Dermis microvascular lymphatic vessel endothelial cell (primary cell): ENCODE measurements around the gene GOLGA6L10. TPM values are rescaled to one million over a fixed set of nuclear protein-coding genes. Genes with fewer than 3 reads are reported as not detected.
"Not testable (repeated sequence)": the region's sequence is repeated elsewhere in the genome, so short reads cannot be mapped to it uniquely, and the experiment has no call there.

Experiments used
- DNase-seq, 2 donors: peaks; one replicate each; pipeline versions ENCODE4 v3.0.0 to v3.0.0-alpha.2; 2010; ENCODE audit warnings: low read depth in 2 of 2
- total RNA-seq: library from RNA; depleted of rRNA; stranded (reverse); fragments of >200 nt; gene quantifications from 2 replicates; pipeline ENCODE4 v1.2.1, GENCODE V29; 2014

GOLGA6L10 gene
- total RNA-seq: under 0.01 and 0.51 TPM in 2 replicates

GRCh38 chr15:82349375-82349774 lies at the start of gene GOLGA6L10:
TSS of gene GOLGA6L10 (minus strand) at chr15:82349475. CDS start at chr15:82349375, 100 bp downstream.
- not testable (repeated sequence) for DNase-seq

- DNase-seq: no peak
Observed at GRCh38 chr15:82398785-82399184, 49.5 kb upstream of the GOLGA6L10 start.

GRCh38 chr15:82397817-82398216 lies 48.5 kb upstream of the GOLGA6L10 start:
- DNase-seq: no peak

- DNase-seq: not testable (repeated sequence)
Observed at GRCh38 chr15:82395788-82396187, 46.5 kb upstream of the GOLGA6L10 start.

GRCh38 chr15:82393671-82394070 lies 44.4 kb upstream of the GOLGA6L10 start:
- DNase-seq: no peak

- DNase-seq: not testable (repeated sequence)
Observed at GRCh38 chr15:82392077-82392476, 42.8 kb upstream of the GOLGA6L10 start.

GRCh38 chr15:82390152-82390551 lies 40.9 kb upstream of the GOLGA6L10 start:
- not testable (repeated sequence) for DNase-seq

GRCh38 chr15:82387209-82387608 lies 37.9 kb upstream of the GOLGA6L10 start:
- DNase-seq: not testable (repeated sequence)

- DNase-seq: not testable (repeated sequence)
Observed at GRCh38 chr15:82381330-82381955, 32.2 kb upstream of the GOLGA6L10 start.

- not testable (repeated sequence) for DNase-seq
Observed at GRCh38 chr15:82379552-82379951, 30.3 kb upstream of the GOLGA6L10 start.

GRCh38 chr15:82373661-82374060 lies 24.4 kb upstream of the GOLGA6L10 start:
- not testable (repeated sequence) for DNase-seq

GRCh38 chr15:82371656-82372055 lies 22.4 kb upstream of the GOLGA6L10 start:
- DNase-seq: no peak

- DNase-seq: not testable (repeated sequence)
Observed at GRCh38 chr15:82367790-82368189, 18.5 kb upstream of the GOLGA6L10 start.

- DNase-seq: not testable (repeated sequence)
Observed at GRCh38 chr15:82365692-82366323, 16.5 kb upstream of the GOLGA6L10 start.

- not testable (repeated sequence) for DNase-seq
Observed at GRCh38 chr15:82364548-82364947, 15.3 kb upstream of the GOLGA6L10 start.

GRCh38 chr15:82362790-82363189 lies 13.5 kb upstream of the GOLGA6L10 start:
- DNase-seq: not testable (repeated sequence)

- not testable (repeated sequence) for DNase-seq
Observed at GRCh38 chr15:82360618-82361017, 11.3 kb upstream of the GOLGA6L10 start.

- not testable (repeated sequence) for DNase-seq
Observed at GRCh38 chr15:82355055-82355454, 5.8 kb upstream of the GOLGA6L10 start.

GRCh38 chr15:82354546-82354945 lies 5.3 kb upstream of the GOLGA6L10 start:
- DNase-seq: not testable (repeated sequence)

GRCh38 chr15:82347645-82348044 lies 1.6 kb downstream of the GOLGA6L10 start:
- not testable (repeated sequence) for DNase-seq

- DNase-seq: not testable (repeated sequence)
Observed at GRCh38 chr15:82345176-82345575, 4.1 kb downstream of the GOLGA6L10 start.

- DNase-seq: not testable (repeated sequence)
Observed at GRCh38 chr15:82344421-82344820, 4.9 kb downstream of the GOLGA6L10 start.

GRCh38 chr15:82343851-82344250 lies 5.4 kb downstream of the GOLGA6L10 start:
- not testable (repeated sequence) for DNase-seq
